ENCODE data around the gene LRRC4B. TPM values are rescaled to one million over a fixed set of nuclear protein-coding genes. Genes with fewer than 3 reads are reported as not detected.

The LRRC4B gene
- total and polyA plus RNA-seq, 2 of the 8 experiments (the other 6 are each of a cell fraction or from before 2014, with no cell fraction given) = 13.4 to 21.2 TPM

GRCh38 chr19:50532952-50533351 lies 35.3 kb downstream of the LRRC4B start:
- H3K14ac ChIP-seq (ENCODE audit: insufficient read length) = no peak overlapping the region
- H3K18ac ChIP-seq (ENCODE audit: extremely low read depth, low read length) = no peak overlapping the region
- H4K5ac ChIP-seq (ENCODE audit: insufficient read length, low read depth, low read length) = no peak overlapping the region
- H3K27ac ChIP-seq (ENCODE audit: low read depth, low read length) = no peak overlapping the region
- DNase-seq (ENCODE audit: low read depth in 1 of 2, low spot score in 2 of 2) (no peak), FAIRE-seq (no peak)
- H3K4me2 ChIP-seq (ENCODE audit: insufficient read depth in 1 of 2, low read depth in 2 of 2, low read length in 2 of 2) = no peak overlapping the region
- H4K91ac ChIP-seq (replicated peaks; ENCODE audit: insufficient read length, low read length) = no peak overlapping the region
- H3K23ac ChIP-seq (ENCODE audit: insufficient read length) = no peak overlapping the region
- H3K4me1 ChIP-seq (replicated peaks in 1 of 4; ENCODE audit: control insufficient read depth in 3 of 4, insufficient read depth in 4 of 4, low read length in 3 of 4) = peaks cover 0 to 5% (median 1%) of the 10 kb centered on the region in 4 experiments; a peak in 3 of 7 replicates
- no peak overlapping the region for H4K8ac ChIP-seq (ENCODE audit: extremely low read depth, insufficient read depth, low read length)
- H2BK5ac ChIP-seq (ENCODE audit: low read depth, low read length) = no peak overlapping the region
- H2BK12ac ChIP-seq (ENCODE audit: low read depth, low read length) = no peak overlapping the region
- POLR2A ChIA-PET (ENCODE audit: partially characterized antibody) = no interaction called here
- H3K56ac ChIP-seq (replicated peaks; ENCODE audit: insufficient read length, low read depth, low read length) = no peak overlapping the region
- H3K36me3 ChIP-seq (ENCODE audit: control insufficient read depth in 2 of 4, insufficient read depth in 4 of 4, low read length in 3 of 4) = 0 out of 8 replicates have a peak, but pooled peaks cover 0 to 3% (median 0%) of the 10 kb centered on the region in 4 experiments
- CTCF ChIA-PET (ENCODE audit: partially characterized antibody) = interaction anchor here (0.7 to 17.1 kb wide), 7 partner anchors 13 to 250 kb away, joined by 3 to 269 read pairs (median 4); partner anchors contain the start of genes ASPDH and JOSD2
- no peak overlapping the region for H3K4me3 ChIP-seq (ENCODE audit: extremely low read depth in 1 of 4, insufficient read depth in 2 of 4, low read depth in 3 of 4, low read length in 4 of 4)
- H3K79me2 ChIP-seq (ENCODE audit: control insufficient read depth in 1 of 2, insufficient read depth in 2 of 2, low read length in 2 of 2) = no peaks in the 10 kb centered on the region
- no peak overlapping the region for H2BK15ac ChIP-seq (ENCODE audit: low read length)
- H2AK5ac ChIP-seq (ENCODE audit: low read depth, low read length) = no peak overlapping the region
- H3K9ac ChIP-seq (replicated peaks in 1 of 4; ENCODE audit: extremely low read depth in 1 of 4, low read depth in 3 of 4, low read length in 3 of 4) = no peak overlapping the region
- H2BK120ac ChIP-seq (replicated peaks; ENCODE audit: low read depth, low read length) = no peak overlapping the region
- TF ChIP-seq SIX5 (IDR thresholded peaks at IDR 0.05; ENCODE audit: low read depth, low read length) = no peak
- H2AFZ ChIP-seq (ENCODE audit: low read length) = no peak overlapping the region
- no peaks in the 10 kb centered on the region for H3K79me1 ChIP-seq (ENCODE audit: low read depth, low read length)
- peaks cover 0 to 3% of the 10 kb centered on the region in 2 experiments; a peak in 1 of 4 replicates for H3K9me3 ChIP-seq (ENCODE audit: insufficient read depth in 2 of 2, low read depth in 1 of 2, low read length in 1 of 2)
- peaks cover 0 to 4% of the 10 kb centered on the region in 2 experiments for H4K20me1 ChIP-seq (replicated peaks in 1 of 2; ENCODE audit: control insufficient read depth in 1 of 2, insufficient read depth in 2 of 2, low read length in 2 of 2)
- 91% methylated on average over 4 of the region's 4 CpGs; no CpG with 5 or more reads in 1 of the 2 experiments for WGBS, 2 experiments (ENCODE audit: extremely low coverage in 1 of 2, insufficient coverage in 1 of 2, insufficient read length in 1 of 2, insufficient replicate concordance in 2 of 2, low coverage in 1 of 2, low lambda C conversion rate in 2 of 2, missing lambda C conversion rate in 1 of 2)
- no peak overlapping the region for H3K4ac ChIP-seq (replicated peaks; ENCODE audit: insufficient read length, low read depth, low read length)
- no peaks in the 10 kb centered on the region; the same call in 1 of the 2 replicates for H3K23me2 ChIP-seq (ENCODE audit: low read depth, low read length)
- H3K27me3 ChIP-seq (replicated peaks in 1 of 4; ENCODE audit: control insufficient read depth in 3 of 4, extremely low read depth in 1 of 4, insufficient read depth in 3 of 4, low read length in 3 of 4) = no peaks in the 10 kb centered on the region; a peak in 1 of 7 replicates
- H2BK20ac ChIP-seq (ENCODE audit: low read length) = no peak overlapping the region
